CD14-positive monocyte (primary cell): ENCODE data around the gene IKZF4. TPM values are rescaled to one million over a fixed set of nuclear protein-coding genes. Genes with fewer than 3 reads are reported as not detected.
A peak's percentile ranks its signal among the peaks of the same experiment; 100 is the strongest.

ENCODE experiments used
- DNase-seq, 3 donors: peaks; one replicate each; pipeline ENCODE4 v3.0.0-alpha.2; 2011 to 2022
- H2AFZ ChIP-seq: 2 replicates; pipeline ENCODE4 v1.6.0; 2012; ENCODE audit warnings: mild to moderate bottlenecking, low read depth, low read length, inconsistent platforms; ENCODE audit not compliant: insufficient read depth, poor library complexity, severe bottlenecking
- H3K27ac ChIP-seq, 2 donors: 1 replicate in 1 of 2; 2 replicates in 1 of 2; pipeline ENCODE4 v1.5.1; 2012 to 2013; ENCODE audit warnings: low read length in 2 of 2, control low read depth in 1 of 2, inconsistent platforms in 1 of 2, low read depth in 1 of 2, mild to moderate bottlenecking in 1 of 2
- H3K27me3 ChIP-seq, 2 donors: one replicate each; pipeline versions ENCODE4 v1.6.0 to v1.6.1; 2011 to 2013; ENCODE audit warnings: low read length in 2 of 2; ENCODE audit not compliant: control insufficient read depth in 2 of 2, insufficient read depth in 2 of 2
- H3K36me3 ChIP-seq, 2 donors: replicated peaks in 1 of 2; 1 replicate in 1 of 2; 2 replicates in 1 of 2; pipeline versions ENCODE4 v1.5.1 to v1.6.1; 2012 to 2013; ENCODE audit warnings: low read length in 2 of 2, control low read depth in 1 of 2, inconsistent platforms in 1 of 2, mild to moderate bottlenecking in 1 of 2; ENCODE audit not compliant: insufficient read depth in 2 of 2, control insufficient read depth in 1 of 2
- H3K4me1 ChIP-seq, 2 donors: 1 replicate in 1 of 2; 2 replicates in 1 of 2; pipeline versions ENCODE4 v1.5.1 to v1.6.1; 2012 to 2013; ENCODE audit warnings: low read length in 2 of 2, control low read depth in 1 of 2, inconsistent platforms in 1 of 2, mild to moderate bottlenecking in 1 of 2, moderate library complexity in 1 of 2; ENCODE audit not compliant: insufficient read depth in 2 of 2, control insufficient read depth in 1 of 2
- H3K4me2 ChIP-seq: replicated peaks from 2 replicates; pipeline ENCODE3; 2012; ENCODE audit warnings: low read length, moderate library complexity, mild to moderate bottlenecking; ENCODE audit not compliant: poor library complexity, severe bottlenecking; ENCODE audit errors: extremely low read depth
- H3K4me3 ChIP-seq, 3 experiments: fragments of 200-600 bp in 1 of 3; sonication (generic) in 1 of 3; replicated peaks in 1 of 3; 1 replicate in 2 of 3; 2 replicates in 1 of 3; pipeline ENCODE4 v1.5.1; 2011 to 2013; ENCODE audit warnings: low read length in 3 of 3, mild to moderate bottlenecking in 3 of 3, control low read depth in 2 of 3, low read depth in 2 of 3, inconsistent platforms in 1 of 3, moderate library complexity in 1 of 3
- H3K79me2 ChIP-seq: 2 replicates; pipeline ENCODE4 v1.6.0; 2012; ENCODE audit warnings: mild to moderate bottlenecking, control low read depth, inconsistent platforms, low read length, moderate library complexity; ENCODE audit not compliant: insufficient read depth
- H3K9ac ChIP-seq: 2 replicates; pipeline ENCODE4 v1.6.0; 2017; ENCODE audit warnings: low read length, mild to moderate bottlenecking; ENCODE audit not compliant: insufficient read depth, poor library complexity, severe bottlenecking
- H3K9me3 ChIP-seq, 2 donors: replicated peaks in 1 of 2; 1 replicate in 1 of 2; 2 replicates in 1 of 2; pipeline versions ENCODE4 v1.5.1 to v1.6.1; 2012 to 2013; ENCODE audit warnings: low read length in 2 of 2, control low read depth in 1 of 2; ENCODE audit not compliant: control insufficient read depth in 1 of 2, insufficient read depth in 1 of 2
- H4K20me1 ChIP-seq: 2 replicates; pipeline ENCODE4 v1.6.0; 2012; ENCODE audit warnings: mild to moderate bottlenecking, low read length, control low read depth, moderate library complexity; ENCODE audit not compliant: insufficient read depth
- H3K27ac Mint-ChIP-seq, 7 donors: one replicate each; pipeline ENCODE4 v1.8.0; 2020; ENCODE audit warnings: mild to moderate bottlenecking in 7 of 7, mixed read lengths in 7 of 7, moderate library complexity in 6 of 7, inconsistent platforms in 2 of 7
- H3K27me3 Mint-ChIP-seq, 3 donors: one replicate each; pipeline ENCODE4 v1.8.0; 2021 to 2022; ENCODE audit warnings: low read depth in 3 of 3, mild to moderate bottlenecking in 3 of 3, mixed read lengths in 3 of 3, moderate library complexity in 3 of 3, inconsistent platforms in 1 of 3
- H3K36me3 Mint-ChIP-seq, 2 donors: one replicate each; pipeline ENCODE4 v1.8.0; 2020; ENCODE audit warnings: mixed read lengths in 2 of 2, inconsistent platforms in 1 of 2, mild to moderate bottlenecking in 1 of 2
- H3K4me1 Mint-ChIP-seq: one replicate; pipeline ENCODE4 v1.8.0; 2020; ENCODE audit warnings: mild to moderate bottlenecking, mixed read lengths
- H3K4me3 Mint-ChIP-seq, 2 donors: one replicate each; pipeline ENCODE4 v1.8.0; 2020; ENCODE audit warnings: mild to moderate bottlenecking in 2 of 2, mixed read lengths in 2 of 2, moderate library complexity in 1 of 2
- H3K9me3 Mint-ChIP-seq, 7 donors: one replicate each; pipeline ENCODE4 v1.8.0; 2020 to 2022; ENCODE audit warnings: mixed read lengths in 7 of 7, mild to moderate bottlenecking in 6 of 7, moderate library complexity in 6 of 7, inconsistent platforms in 2 of 7
- CTCF ChIP-seq: fragments of 200-600 bp; IDR thresholded peaks from one replicate; pipeline ENCODE4 v1.8.0; 2022; ENCODE audit warnings: antibody characterized with exemption, mild to moderate bottlenecking
- WGBS: methylation state at CpG from one replicate; pipeline ENCODE4 v1.1.5; 2013; ENCODE audit warnings: missing lambda C conversion rate; ENCODE audit not compliant: insufficient coverage; 5-methylcytosine and 5-hydroxymethylcytosine counted together
- intact Hi-C, 2 donors: fragments of 100-400 bp; cut with micrococcal nuclease; formaldehyde crosslinking; loops; one replicate each; pipeline versions ENCODE4 v1.15.0 to v1.15.1; 2023
- polyA plus RNA-seq, 3 donors: library from polyadenylated mRNA; depleted of rRNA in 1 of 3; unstranded in 2 of 3; stranded (reverse) in 1 of 3; fragments of 300-500 nt in 2 of 3; fragments of >200 nt in 1 of 3; fragmentation: Illumina TruSeq in 2 of 3; gene quantifications; 1 replicate in 2 of 3; 2 replicates in 1 of 3; pipeline ENCODE4 v1.2.3, GENCODE V29; 2012 to 2021

IKZF4 gene
- polyA plus RNA-seq, 3 donors = 0.09 to 4.9 (median 1.3) TPM

GRCh38 chr12:56086096-56086495 is 65.3 kb downstream of the IKZF4 start:
- Histone ChIP-seq H2AFZ (no peak overlapping the region), H3K79me2 (no peaks in the 10 kb centered on the region), H4K20me1 (no peaks in the 10 kb centered on the region), H3K9ac (no peak overlapping the region), H3K36me3 (no peaks in the 10 kb centered on the region), H3K9me3 (no peaks in the 10 kb centered on the region), H3K4me2 (no peak overlapping the region), H3K27me3 (peaks cover 0 to 20% of the 10 kb centered on the region in 2 donors), H3K27ac (no peak overlapping the region), H3K4me1 (no peaks in the 10 kb centered on the region), H3K4me3 (no peak overlapping the region)
- Mint-ChIP-seq H3K27ac (peak overlapping the region in 1 of 7 donors; percentile 54), H3K9me3 (peaks cover 0 to 3% (median 0%) of the 10 kb centered on the region in 7 donors), H3K4me1 (no peaks in the 10 kb centered on the region), H3K4me3 (no peak overlapping the region), H3K36me3 (peaks cover 0 to 1% of the 10 kb centered on the region in 2 donors), H3K27me3 (peaks cover 22 to 29% (median 25%) of the 10 kb centered on the region in 3 donors)
- TF ChIP-seq CTCF = no peak
- intact Hi-C loops = no loop called here
- no CpG with 5 or more reads among the region's 3 CpGs for WGBS
- DNase-seq = no peak

GRCh38 chr12:56086608-56087007 is 65.8 kb downstream of the IKZF4 start:
- H3K9me3 ChIP-seq = no peaks in the 10 kb centered on the region
- H3K9ac ChIP-seq = no peak overlapping the region
- Mint-ChIP-seq H3K27ac (peak overlapping the region in 1 of 7 donors; percentile 35), H3K4me3 (no peak overlapping the region), H3K9me3 (peaks cover 0 to 3% (median 0%) of the 10 kb centered on the region in 7 donors), H3K36me3 (no peaks in the 10 kb centered on the region), H3K4me1 (no peaks in the 10 kb centered on the region), H3K27me3 (peaks cover 21 to 24% (median 23%) of the 10 kb centered on the region in 3 donors)
- H3K36me3 ChIP-seq = no peaks in the 10 kb centered on the region
- H3K4me3 ChIP-seq = no peak overlapping the region
- WGBS = 89% methylated on average over 3 of the region's 6 CpGs
- H2AFZ ChIP-seq = no peak overlapping the region
- H3K79me2 ChIP-seq = no peaks in the 10 kb centered on the region
- H3K27me3 ChIP-seq = peaks cover 0 to 15% of the 10 kb centered on the region in 2 donors
- H3K4me1 ChIP-seq = no peaks in the 10 kb centered on the region
- intact Hi-C loops = no loop called here
- no peak for DNase-seq
- no peak overlapping the region for H3K27ac ChIP-seq
- TF ChIP-seq CTCF = no peak
- no peaks in the 10 kb centered on the region for H4K20me1 ChIP-seq
- H3K4me2 ChIP-seq = no peak overlapping the region
